A673 (cell line): ENCODE results near the gene PPTC7. TPM values are rescaled to one million over a fixed set of nuclear protein-coding genes. Genes with fewer than 3 reads are reported as not detected.

Experiments
- total RNA-seq: library from RNA; stranded (reverse); gene quantifications from 2 replicates; pipeline ENCODE4 v1.2.3, GENCODE V29; 2021

Gene PPTC7
- total RNA-seq, 1 experiment from 2014 or later = 30.9 TPM

Other genes starting within 250 kb of the PPTC7 start
- 141 and 144 TPM in 2 replicates for gene ANAPC7, start 179.6 kb downstream of the PPTC7 start, total RNA-seq
- 234 and 235 TPM in 2 replicates for gene ARPC3, start 133.0 kb downstream of the PPTC7 start, total RNA-seq
- gene GPN3, start 115.1 kb downstream of the PPTC7 start, total RNA-seq = 51.4 and 52.7 TPM in 2 replicates
- 14.0 and 17.5 TPM in 2 replicates for gene FAM216A, start 114.5 kb downstream of the PPTC7 start, total RNA-seq
- 147 and 150 TPM in 2 replicates for gene VPS29, start 81.2 kb downstream of the PPTC7 start, total RNA-seq
- gene RAD9B, start 81.0 kb downstream of the PPTC7 start, total RNA-seq = 0.28 TPM in 1 of 2 replicates, not detected in the other
- 38.8 TPM in 2 replicates for gene TCTN1, start 30.8 kb upstream of the PPTC7 start, total RNA-seq
- 1.0 and 1.1 TPM in 2 replicates for gene HVCN1, start 105.8 kb upstream of the PPTC7 start, total RNA-seq
- gene PPP1CC, start 159.6 kb upstream of the PPTC7 start, total RNA-seq = 268 and 274 TPM in 2 replicates